GM19467 (cell line): ENCODE results near the gene MRPS16.
"Not testable (repeated sequence)": the region's sequence is repeated elsewhere in the genome, so short reads cannot be mapped to it uniquely, and the experiment has no call there.

Experiments
- ATAC-seq: cut with Tn5 transposase; IDR thresholded peaks from one replicate; pipeline ENCODE4 v1.9.1; 2021; ENCODE audit warnings: mild to moderate bottlenecking, moderate library complexity; ENCODE audit not compliant: unreplicated experiment

MRPS16 gene

GRCh38 chr10:73252445-73253224 is at the start of gene MRPS16:
Gene MRPS16 (minus strand): TSS chr10:73252644. CDS start chr10:73252482, 162 bp downstream.
- peak; percentile 82 for ATAC-seq

GRCh38 chr10:73296946-73297345 is 44.5 kb upstream of the MRPS16 start:
- ATAC-seq: no peak

GRCh38 chr10:73293461-73293860 is 41.0 kb upstream of the MRPS16 start:
- no peak for ATAC-seq

GRCh38 chr10:73289958-73290357 is 37.5 kb upstream of the MRPS16 start:
- no peak for ATAC-seq

- no peak for ATAC-seq
Observed at GRCh38 chr10:73287441-73287840, 35.0 kb upstream of the MRPS16 start.

GRCh38 chr10:73281097-73281496 is 28.7 kb upstream of the MRPS16 start:
- no peak for ATAC-seq

GRCh38 chr10:73264423-73264822 is 12.0 kb upstream of the MRPS16 start:
- no peak for ATAC-seq

GRCh38 chr10:73263693-73264347 is 11.4 kb upstream of the MRPS16 start:
- no peak for ATAC-seq

- ATAC-seq: no peak
Observed at GRCh38 chr10:73262880-73263555, 10.6 kb upstream of the MRPS16 start.

GRCh38 chr10:73262105-73262730 is 9.8 kb upstream of the MRPS16 start:
- no peak for ATAC-seq

GRCh38 chr10:73261362-73261995 is 9.0 kb upstream of the MRPS16 start:
- no peak for ATAC-seq

GRCh38 chr10:73258612-73259011 is 6.2 kb upstream of the MRPS16 start:
- ATAC-seq: not testable (repeated sequence)

- ATAC-seq: no peak
Observed at GRCh38 chr10:73253225-73253555, 746 bp upstream of the MRPS16 start.

GRCh38 chr10:73251683-73252444 is 580 bp downstream of the MRPS16 start:
- ATAC-seq: peak; percentile 4

- ATAC-seq: no peak
Observed at GRCh38 chr10:73248259-73248724, 4.2 kb downstream of the MRPS16 start.

- no peak for ATAC-seq
Observed at GRCh38 chr10:73247509-73248258, 4.8 kb downstream of the MRPS16 start.

- ATAC-seq: peak; percentile 65
Observed at GRCh38 chr10:73246646-73247508, 5.6 kb downstream of the MRPS16 start, which contains the start of gene DNAJC9. Gene DNAJC9 (minus strand): TSS chr10:73247255. CDS start chr10:73247189, 66 bp downstream.

GRCh38 chr10:73246322-73246645 is 6.2 kb downstream of the MRPS16 start:
- no peak for ATAC-seq
